NCI-H345 treated with DMSO at 0.1 percent for 48 hours (cell line): ENCODE measurements around the gene PLD5.
"Not testable (repeated sequence)": the region's sequence is repeated elsewhere in the genome, so short reads cannot be mapped to it uniquely, and the experiment has no call there.

ENCODE experiments used
- DNase-seq: peaks from one replicate; lab custom pipeline; 2025; ENCODE audit not compliant: unreplicated experiment; lab: John Stamatoyannopoulos, UW

The PLD5 gene

DNA sequence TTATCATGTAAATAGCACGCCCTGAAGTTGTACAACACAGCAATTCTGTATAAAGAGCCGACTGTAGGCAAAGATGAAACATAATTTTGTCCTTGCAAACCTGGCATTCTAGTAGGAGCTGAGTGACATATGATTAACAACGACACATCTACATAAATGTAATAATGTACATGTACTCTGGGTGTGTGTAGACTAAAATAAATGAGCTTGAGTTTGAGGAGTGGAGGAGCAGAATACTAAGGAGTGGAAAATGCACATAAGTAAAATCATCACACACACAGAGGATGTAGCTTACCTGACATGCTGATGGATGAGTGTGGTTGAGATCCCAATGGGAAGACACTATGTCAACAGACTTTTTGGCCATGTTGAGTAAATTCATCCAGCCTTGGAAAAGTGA lies 236.4 kb downstream of the PLD5 start:
- DNase-seq = not testable (repeated sequence)

GRCh38 chr1:242282758-242283485 lies 241.6 kb downstream of the PLD5 start:
- not testable (repeated sequence) for DNase-seq

- DNase-seq = not testable (repeated sequence)
These were observed 246.1 kb downstream of the PLD5 start for GRCh38 chr1:242278406-242278805.

- not testable (repeated sequence) for DNase-seq
These were observed 247.7 kb downstream of the PLD5 start for GRCh38 chr1:242276769-242277168.

DNA sequence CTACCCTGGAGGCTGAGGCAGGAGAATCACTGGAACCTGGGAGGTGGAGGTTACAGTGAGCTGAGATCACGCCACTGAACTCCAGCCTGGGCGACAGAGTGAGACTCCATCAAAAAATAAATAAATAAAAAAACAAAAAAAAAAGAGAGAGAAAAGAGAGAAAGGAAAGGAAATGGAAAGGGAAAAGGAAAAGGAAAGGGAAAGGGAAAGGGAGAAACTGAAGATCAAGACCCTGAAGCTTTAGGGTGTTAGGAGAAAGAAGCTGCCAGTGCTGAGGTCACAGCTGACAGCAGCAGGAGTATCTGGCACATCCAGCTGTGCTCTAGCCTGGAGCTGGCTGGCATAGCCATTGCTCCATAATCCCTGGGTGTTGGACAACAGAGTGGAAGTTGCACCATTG lies 257.5 kb downstream of the PLD5 start:
- DNase-seq = not testable (repeated sequence)

- DNase-seq = not testable (repeated sequence)
These were observed 260.1 kb downstream of the PLD5 start for GRCh38 chr1:242264419-242264818.

- no peak for DNase-seq
These were observed 279.2 kb downstream of the PLD5 start for GRCh38 chr1:242245255-242245654.

- no peak for DNase-seq
These were observed 281.0 kb downstream of the PLD5 start for GRCh38 chr1:242243472-242243871.

- no peak for DNase-seq
These were observed 281.5 kb downstream of the PLD5 start for GRCh38 chr1:242242983-242243382.

DNA sequence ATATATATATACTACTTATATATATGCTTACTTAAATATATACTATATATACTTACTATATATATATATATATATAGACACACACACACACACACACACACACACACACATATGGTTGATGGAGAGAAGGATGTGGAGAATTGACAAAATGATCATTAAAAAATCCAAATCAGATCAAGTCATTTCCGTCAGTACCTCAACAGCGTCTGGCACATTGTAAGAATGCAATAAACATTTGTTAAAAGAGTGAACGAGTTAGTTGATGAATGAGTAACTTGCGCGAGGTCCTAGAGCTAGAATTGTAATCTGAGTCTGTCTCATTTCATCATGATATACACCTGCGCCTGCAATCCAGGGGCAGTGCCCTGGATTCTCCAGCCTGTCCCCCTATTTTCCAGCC lies 282.6 kb downstream of the PLD5 start:
- no peak for DNase-seq

DNA sequence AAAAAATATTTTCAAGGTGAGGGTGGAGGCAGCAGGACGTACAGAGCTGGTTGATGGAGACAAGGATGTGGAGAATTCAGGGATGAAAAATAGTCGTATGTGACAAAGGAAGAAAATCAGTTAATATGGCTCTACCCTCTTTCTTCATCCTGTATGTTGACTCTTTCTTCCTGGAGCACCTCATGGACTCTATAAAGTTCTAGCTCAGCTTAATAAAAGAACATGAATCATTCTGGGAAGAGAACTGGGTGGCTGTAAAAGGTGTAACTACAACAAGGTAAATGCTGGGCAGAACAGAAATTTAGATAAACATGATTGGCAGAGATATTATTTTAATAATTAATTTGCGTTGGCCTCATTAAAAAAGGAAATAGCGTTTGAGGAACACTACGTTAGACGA lies 283.8 kb downstream of the PLD5 start:
- DNase-seq = no peak

DNA sequence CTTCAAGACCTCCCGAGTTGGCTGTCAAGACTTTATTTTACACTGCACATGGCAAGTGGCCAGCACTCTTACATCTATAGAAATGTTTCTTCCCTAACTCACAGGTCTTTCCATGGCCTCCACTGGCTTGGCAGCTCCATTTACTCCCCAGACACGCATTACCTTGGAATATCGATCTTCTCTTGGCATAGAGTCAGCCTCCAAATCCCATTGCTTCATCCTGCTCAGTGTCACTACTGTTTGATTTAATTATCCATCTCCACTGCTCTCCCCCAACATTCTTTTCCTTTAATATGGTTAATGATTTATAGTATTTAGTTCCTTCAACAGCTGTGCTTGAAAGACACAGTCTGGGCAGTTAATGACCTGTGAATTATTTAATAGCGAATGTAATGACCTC lies 284.4 kb downstream of the PLD5 start:
- peak; percentile 15 for DNase-seq

DNA sequence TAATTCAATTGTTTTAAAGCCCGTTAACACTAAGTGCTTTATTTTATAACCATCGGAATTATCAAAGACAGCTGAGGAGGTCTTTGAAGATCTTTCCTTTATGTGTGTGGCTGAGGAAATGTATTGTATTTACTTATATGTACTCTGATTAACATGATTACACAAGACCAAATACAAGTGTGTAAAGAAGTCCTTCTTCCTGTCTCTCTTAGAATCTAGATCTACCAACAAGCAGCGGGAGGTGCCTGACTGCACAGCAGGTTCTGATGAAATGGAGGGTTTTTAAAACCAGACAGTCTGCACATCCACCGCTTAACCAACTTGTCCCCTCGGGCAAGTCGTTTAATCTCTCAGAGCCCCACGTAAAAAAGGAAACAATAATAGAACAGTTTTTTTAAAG lies 285.1 kb downstream of the PLD5 start:
- peak; percentile 29 for DNase-seq

DNA sequence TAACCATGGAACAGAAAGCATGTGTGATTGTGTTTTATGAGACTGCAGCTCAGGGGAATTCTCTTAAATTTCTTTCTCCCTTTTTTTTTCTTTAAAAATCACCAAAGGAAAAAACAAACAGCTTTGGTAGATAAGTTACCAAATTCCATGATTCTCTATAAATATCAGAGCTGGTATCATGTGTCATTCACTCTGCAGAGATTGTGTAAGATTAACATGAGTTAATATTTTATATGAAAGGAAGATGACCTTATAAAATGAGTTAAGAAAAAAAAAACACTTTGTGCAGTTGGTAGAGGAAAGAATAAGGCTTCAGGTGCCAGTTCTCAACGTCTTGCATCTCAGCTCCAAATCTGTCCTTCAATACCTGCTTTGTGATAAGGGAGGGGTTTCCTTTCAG lies 287.4 kb downstream of the PLD5 start:
- DNase-seq = no peak

- DNase-seq = no peak
These were observed 295.5 kb downstream of the PLD5 start for GRCh38 chr1:242228991-242229390.

- DNase-seq = no peak
These were observed 298.5 kb downstream of the PLD5 start for GRCh38 chr1:242225767-242226573.

- DNase-seq = not testable (repeated sequence)
These were observed 299.4 kb downstream of the PLD5 start for GRCh38 chr1:242224878-242225766.

DNA sequence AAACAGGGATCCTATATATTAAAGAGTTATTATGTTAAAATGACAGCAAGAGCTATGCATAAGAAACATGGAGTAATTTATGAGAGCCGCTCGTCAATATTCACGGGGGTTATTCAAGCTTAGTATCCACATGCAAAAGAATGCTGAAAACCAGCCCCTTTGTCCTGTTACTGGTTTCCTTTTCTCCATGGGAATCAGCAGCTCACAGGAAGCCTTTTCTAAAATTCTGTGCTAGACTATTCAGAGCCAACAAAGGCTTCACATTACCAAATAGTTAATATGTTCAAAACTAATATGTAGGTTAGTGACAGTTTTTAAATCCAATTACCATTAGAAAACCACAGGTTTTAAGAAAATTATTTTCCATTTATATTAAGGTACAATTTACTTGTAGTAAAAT lies 300.0 kb downstream of the PLD5 start:
- no peak for DNase-seq

DNA sequence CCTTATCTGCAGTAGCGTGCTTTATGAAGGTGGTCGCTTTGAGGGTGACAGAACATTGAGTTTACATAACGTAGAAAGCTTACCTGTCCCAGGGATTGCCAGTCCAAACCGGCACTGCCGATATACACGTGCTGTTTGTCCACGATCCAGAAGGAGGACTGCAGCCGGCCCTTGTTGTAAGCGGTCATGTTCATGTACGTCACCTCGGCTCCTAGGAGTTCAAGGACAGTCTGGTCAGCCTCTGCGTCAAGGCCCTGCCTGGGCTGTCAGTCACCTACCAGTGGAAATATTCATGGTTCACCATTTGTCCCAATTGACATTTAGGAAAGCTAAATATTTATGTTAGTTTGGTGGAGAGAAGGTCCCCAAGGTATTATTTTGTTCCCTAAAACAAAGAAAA lies 304.6 kb downstream of the PLD5 start:
- no peak for DNase-seq

GRCh38 chr1:242219298-242219901 lies 305.1 kb downstream of the PLD5 start:
- DNase-seq = no peak

- DNase-seq = no peak
These were observed 308.1 kb downstream of the PLD5 start for GRCh38 chr1:242216368-242216767.
